C4-2B (cell line): ENCODE data around the gene HDAC4.

Source experiments
- H3K27ac ChIP-seq: fragments of 450-650 bp; 2 replicates; pipeline ENCODE4 v1.5.1; 2017
- ZFX ChIP-seq: fragments of 450-650 bp; IDR thresholded peaks from 2 replicates; pipeline ENCODE4 v1.6.1; 2017
- TF ChIP-seq, protein P1 (sequence below): fragments of 450-650 bp; conservative IDR thresholded peaks from 2 replicates; pipeline ENCODE4 v1.5.1; 2017; ENCODE audit warnings: mild to moderate bottlenecking

Gene HDAC4

DNA sequence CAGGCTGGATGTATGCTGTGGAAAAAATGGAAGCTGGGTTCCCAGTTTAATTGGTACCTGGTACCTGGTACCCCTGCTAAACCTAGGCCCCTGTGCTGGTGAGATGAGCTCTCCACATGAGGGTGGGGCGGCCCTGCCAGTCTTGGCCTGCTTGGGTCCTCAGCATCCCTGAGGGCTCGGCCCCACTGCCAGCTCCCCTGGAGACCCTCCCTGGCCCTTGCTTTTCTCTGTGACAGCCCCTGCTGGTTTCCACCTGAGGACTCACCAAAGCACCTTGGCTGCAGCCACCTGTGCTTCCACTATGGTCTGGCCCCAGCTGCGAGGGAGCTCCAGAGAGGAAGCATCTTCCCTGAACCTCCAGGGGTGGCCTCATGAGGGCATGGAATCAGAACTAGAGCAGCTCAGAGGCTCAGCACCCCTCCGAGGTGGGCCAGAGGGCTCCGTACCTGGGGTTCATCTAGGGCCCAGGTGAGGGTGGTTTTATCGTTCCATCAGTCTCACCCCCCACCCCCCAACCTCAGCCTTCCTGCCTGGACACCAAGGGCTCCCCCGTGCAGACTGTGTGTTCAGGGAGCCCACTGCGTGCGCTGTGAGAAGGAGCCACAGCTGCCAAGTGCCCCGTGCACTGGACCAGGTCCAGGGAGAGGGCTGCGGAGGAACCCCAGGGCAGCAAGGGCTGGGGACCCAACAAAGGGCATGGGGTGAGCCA, 23.7 kb upstream of the HDAC4 start:
- H3K27ac ChIP-seq, result no peak overlapping the region
- TF ChIP-seq ZFX, result no peak
- TF ChIP-seq, protein P1, sequence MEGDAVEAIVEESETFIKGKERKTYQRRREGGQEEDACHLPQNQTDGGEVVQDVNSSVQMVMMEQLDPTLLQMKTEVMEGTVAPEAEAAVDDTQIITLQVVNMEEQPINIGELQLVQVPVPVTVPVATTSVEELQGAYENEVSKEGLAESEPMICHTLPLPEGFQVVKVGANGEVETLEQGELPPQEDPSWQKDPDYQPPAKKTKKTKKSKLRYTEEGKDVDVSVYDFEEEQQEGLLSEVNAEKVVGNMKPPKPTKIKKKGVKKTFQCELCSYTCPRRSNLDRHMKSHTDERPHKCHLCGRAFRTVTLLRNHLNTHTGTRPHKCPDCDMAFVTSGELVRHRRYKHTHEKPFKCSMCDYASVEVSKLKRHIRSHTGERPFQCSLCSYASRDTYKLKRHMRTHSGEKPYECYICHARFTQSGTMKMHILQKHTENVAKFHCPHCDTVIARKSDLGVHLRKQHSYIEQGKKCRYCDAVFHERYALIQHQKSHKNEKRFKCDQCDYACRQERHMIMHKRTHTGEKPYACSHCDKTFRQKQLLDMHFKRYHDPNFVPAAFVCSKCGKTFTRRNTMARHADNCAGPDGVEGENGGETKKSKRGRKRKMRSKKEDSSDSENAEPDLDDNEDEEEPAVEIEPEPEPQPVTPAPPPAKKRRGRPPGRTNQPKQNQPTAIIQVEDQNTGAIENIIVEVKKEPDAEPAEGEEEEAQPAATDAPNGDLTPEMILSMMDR, result no peak

DNA sequence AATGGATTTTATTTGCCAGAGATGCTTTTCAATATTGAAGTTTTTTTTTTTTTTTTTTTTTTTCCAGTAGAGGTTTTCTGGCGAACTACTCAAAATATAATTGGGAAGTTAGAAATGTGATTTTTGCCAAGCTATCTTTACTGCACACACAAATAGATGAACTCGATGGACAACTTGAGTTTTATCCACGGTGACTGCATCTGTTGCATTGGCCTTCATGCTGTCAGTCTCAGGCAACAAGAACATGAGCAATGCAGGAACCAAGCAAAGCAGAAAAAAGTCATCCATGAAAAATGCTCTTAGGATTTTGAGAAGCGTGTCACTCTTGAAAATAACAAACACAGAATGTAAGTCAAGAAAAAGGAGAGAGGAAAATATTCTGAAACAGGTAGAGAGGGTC, 22.7 kb upstream of the HDAC4 start:
- no peak for TF ChIP-seq ZFX
- TF ChIP-seq, protein P1, result no peak
- no peak overlapping the region for H3K27ac ChIP-seq

DNA sequence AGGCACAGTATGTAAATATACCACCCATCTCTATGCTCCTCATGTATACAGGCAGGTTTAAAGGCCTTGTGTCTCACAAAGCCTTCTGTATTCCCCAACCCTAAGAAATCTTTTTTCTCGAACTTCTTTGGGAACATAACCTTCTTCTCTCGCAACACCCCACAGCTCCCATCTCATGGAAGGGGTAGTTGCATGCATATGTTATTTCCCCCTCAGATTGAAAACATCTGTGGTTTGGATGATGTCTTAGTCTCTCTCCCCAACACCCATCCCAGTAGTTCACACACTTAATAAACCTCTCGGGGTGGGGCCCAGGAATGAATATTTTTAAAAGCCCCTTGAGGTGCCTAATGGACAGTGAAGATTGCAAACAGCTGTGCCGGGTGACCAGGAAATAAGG, 21.0 kb upstream of the HDAC4 start:
- TF ChIP-seq, protein P1, result no peak
- TF ChIP-seq ZFX, result no peak
- no peak overlapping the region for H3K27ac ChIP-seq

DNA sequence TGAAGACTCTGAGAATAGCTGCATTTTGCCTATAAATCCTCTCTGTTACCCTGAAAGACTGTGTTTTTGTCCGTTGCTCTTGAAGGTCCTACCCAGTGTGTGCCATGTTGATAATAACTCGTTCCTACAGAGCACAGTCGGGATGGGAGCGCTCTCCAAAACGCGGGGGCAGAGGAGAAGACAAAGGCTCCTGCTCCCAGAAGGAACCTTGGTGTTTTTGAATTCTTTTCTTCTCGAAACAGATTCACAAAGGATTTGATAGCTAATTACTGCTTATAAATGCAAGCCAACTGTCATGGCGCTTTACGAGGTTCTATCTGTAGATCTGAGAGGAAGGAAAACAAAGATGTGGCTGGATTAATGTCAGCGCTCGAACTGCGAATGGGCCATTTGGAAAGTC, 19.3 kb upstream of the HDAC4 start:
- H3K27ac ChIP-seq, result no peak overlapping the region
- TF ChIP-seq, protein P1, result no peak
- no peak for TF ChIP-seq ZFX

DNA sequence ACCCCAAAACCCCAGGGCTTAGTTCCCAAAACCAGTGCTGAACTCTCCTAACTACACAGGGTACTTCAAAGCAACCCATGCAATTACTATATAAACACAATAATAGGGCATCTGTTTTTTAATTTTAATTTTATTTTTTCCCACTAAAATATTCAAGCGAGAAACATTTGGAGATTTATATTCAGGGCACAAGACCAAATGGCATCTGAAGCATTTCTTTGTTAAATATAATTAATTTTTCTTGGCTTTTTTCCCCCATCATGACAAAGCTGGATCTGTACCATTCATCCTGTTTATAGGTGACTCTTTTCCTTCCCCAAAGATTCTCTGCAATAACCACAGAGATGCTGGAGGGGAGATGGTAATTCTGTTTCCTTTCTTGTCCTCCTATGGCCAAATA, 18.1 kb upstream of the HDAC4 start:
- no peak overlapping the region for H3K27ac ChIP-seq
- no peak for TF ChIP-seq ZFX
- TF ChIP-seq, protein P1, result no peak

DNA sequence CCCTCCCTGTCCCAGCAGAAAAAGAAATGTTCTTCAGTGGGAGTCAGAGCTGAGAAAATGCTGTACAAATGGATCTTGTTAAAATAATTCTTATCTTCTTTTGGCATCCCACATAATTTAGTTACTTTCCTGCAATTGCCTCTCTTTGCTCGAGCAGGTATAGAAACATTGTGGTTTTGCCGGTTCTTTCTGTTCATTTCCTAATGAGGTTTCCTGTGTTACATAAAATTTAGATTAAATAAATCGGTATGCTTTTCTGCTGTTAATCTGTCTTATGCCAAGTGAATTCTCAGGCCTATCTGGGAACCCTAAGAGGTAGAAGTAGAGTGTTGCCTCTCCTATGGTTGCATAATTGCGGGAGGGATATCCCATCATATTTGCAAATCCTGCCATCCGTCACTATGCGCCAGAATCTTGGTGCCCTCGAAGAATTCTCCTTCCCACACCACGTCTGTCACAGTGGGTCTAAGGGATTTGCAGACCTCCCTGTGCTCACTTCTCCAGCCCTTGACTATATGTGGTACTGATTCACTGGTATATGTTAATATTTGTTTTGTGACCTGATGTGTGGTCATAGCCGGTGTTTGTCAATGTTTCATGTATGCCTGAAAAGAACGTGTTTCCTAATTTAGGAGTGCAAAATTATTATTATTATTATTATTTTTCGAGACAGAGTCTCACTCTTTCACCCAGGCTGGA, 12.2 kb upstream of the HDAC4 start:
- H3K27ac ChIP-seq, result no peak overlapping the region
- TF ChIP-seq, protein P1, result no peak
- TF ChIP-seq ZFX, result no peak

DNA sequence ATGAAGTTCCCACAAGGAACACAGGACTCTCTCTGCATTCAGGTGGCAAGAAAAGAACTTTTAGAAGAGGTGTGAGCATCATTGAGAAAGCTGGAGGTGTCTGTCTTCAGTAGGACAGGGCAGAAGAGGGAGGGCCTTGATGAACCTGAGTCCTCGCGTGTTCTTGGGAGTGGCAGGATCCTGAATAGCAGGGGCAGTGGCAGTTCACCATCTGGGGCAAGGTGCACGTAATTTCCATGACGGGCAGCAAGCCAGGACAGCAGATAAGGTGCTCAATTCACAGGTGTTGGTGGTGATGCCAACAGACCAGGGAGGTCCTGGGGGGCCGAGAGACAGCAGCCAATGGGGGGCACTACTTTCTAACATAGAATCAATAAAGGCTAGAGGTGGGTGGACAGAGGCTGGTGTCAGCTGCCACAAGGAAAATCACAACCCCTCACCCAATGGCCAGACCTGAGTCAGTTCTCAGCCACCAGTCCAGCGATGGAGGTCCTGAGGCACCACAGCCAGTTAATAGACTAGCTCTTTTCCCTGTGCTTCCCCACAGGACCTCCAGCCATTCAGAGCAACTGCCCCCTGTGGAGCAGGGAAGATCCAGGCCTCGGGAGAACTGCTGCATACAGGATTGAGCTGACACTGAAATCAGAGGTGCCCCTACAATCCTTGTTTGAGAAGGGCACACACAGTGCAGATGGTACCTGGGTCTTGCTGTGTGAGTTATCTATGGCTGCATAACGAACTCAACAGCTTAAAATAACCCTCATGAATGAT, 10.9 kb upstream of the HDAC4 start:
- no peak overlapping the region for H3K27ac ChIP-seq
- no peak for TF ChIP-seq ZFX
